A549 treated with Hydrocortisone at 1 μM for 4 hours (cell line): Measurements from ENCODE around the gene KCNJ5. TPM values are rescaled to one million over a fixed set of nuclear protein-coding genes. Genes with fewer than 3 reads are reported as not detected.

Experiments
- total RNA-seq: library from RNA; stranded (reverse); fragments of 200-300 nt; extraction: Qiagen RNA extraction; gene quantifications from 5 replicates; pipeline ENCODE4 v1.2.3, GENCODE V29; 2022

Gene KCNJ5
- total RNA-seq, result 0.01 to 0.03 TPM (median 0.02 TPM) in 3 of 5 replicates, not detected in the others

GRCh38 chr11:128890543-128891368 lies at the start of gene KCNJ5:
KCNJ5 (plus strand) TSS chr11:128891356; CDS start chr11:128911274, 19,918 bp downstream.

GRCh38 chr11:128867277-128867676 lies 23.9 kb upstream of the KCNJ5 start, which contains the start of gene KCNJ1:
KCNJ1 (minus strand) TSS chr11:128867296; CDS start chr11:128840243, 27,053 bp downstream.

GRCh38 chr11:128942817-128943427 lies 51.8 kb downstream of the KCNJ5 start, which contains the start of gene TP53AIP1:
TP53AIP1 (minus strand) TSS chr11:128942871; CDS start chr11:128937818, 5,053 bp downstream.

Other genes starting within 250 kb of the KCNJ5 start
- 0.24 to 0.42 TPM (median 0.25 TPM) in 5 replicates for gene FLI1, start 197.3 kb upstream of the KCNJ5 start, total RNA-seq
- gene KCNJ1, start 24.1 kb upstream of the KCNJ5 start, total RNA-seq, result 0.03 TPM in 1 of 5 replicates, not detected in the others
- 0.06 TPM in 1 of 5 replicates, not detected in the others for gene TP53AIP1, start 51.5 kb downstream of the KCNJ5 start, total RNA-seq